ENCODE data around the gene GRIK4.

The GRIK4 gene

DNA sequence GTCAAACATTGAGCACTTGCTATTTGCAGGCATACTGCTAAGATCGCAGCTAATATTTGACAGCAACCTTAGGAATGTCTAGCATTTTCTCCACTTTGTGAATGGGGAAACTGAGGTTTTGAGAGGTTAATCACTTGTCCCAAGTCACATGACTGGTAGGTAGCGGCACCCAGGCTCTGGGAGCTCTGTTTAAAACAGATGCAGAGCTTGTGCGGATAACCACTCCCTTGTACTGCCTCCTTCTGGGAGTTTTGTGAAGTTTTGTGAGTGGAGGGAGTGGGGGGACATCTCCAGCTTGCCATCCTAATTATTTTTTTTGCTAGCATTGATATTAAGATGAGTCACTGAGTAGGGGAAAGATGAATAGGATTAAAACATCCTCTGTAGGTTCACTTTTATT, 134.7 kb downstream of the GRIK4 start:
- H3K9me3 ChIP-seq (ENCODE audit: low read length), result no peaks in the 10 kb centered on the region
- H3K27me3 ChIP-seq (ENCODE audit: insufficient read depth, low read length), result no peaks in the 10 kb centered on the region
- H2AFZ ChIP-seq (ENCODE audit: low read depth, low read length), result no peak overlapping the region
- peaks cover 31% of the 10 kb centered on the region for H3K4me1 ChIP-seq (ENCODE audit: insufficient read depth, low read length)
- H3K4me3 ChIP-seq (ENCODE audit: low read length), result no peak overlapping the region
- no peaks in the 10 kb centered on the region for H3K36me3 ChIP-seq (ENCODE audit: insufficient read depth, low read length)

- no peaks in the 10 kb centered on the region for H3K27me3 ChIP-seq (ENCODE audit: insufficient read depth, low read length)
- no peaks in the 10 kb centered on the region for H3K9me3 ChIP-seq (ENCODE audit: low read length)
These were observed 136.1 kb downstream of the GRIK4 start for GRCh38 chr11:120647681-120648080.

GRCh38 chr11:120648771-120649170, 137.2 kb downstream of the GRIK4 start:
- H3K4me3 ChIP-seq (ENCODE audit: low read length), result no peak overlapping the region
- H3K27me3 ChIP-seq (ENCODE audit: insufficient read depth, low read length), result no peaks in the 10 kb centered on the region
- no peaks in the 10 kb centered on the region for H3K36me3 ChIP-seq (ENCODE audit: insufficient read depth, low read length)

More at GRCh38 chr11:120647681-120648080, 136.1 kb downstream of the GRIK4 start:
- Histone ChIP-seq H3K36me3 (ENCODE audit: insufficient read depth, low read length) (no peaks in the 10 kb centered on the region), H3K4me1 (ENCODE audit: insufficient read depth, low read length) (peaks cover 17% of the 10 kb centered on the region), H2AFZ (ENCODE audit: low read depth, low read length) (no peak overlapping the region), H3K4me3 (ENCODE audit: low read length) (no peak overlapping the region)

GRCh38 chr11:120649316-120649715, 137.8 kb downstream of the GRIK4 start:
- Histone ChIP-seq H3K4me3 (ENCODE audit: low read length) (no peak overlapping the region), H3K9me3 (ENCODE audit: low read length) (no peaks in the 10 kb centered on the region), H3K4me1 (ENCODE audit: insufficient read depth, low read length) (peaks cover under 1% of the 10 kb centered on the region), H3K36me3 (ENCODE audit: insufficient read depth, low read length) (no peaks in the 10 kb centered on the region), H2AFZ (ENCODE audit: low read depth, low read length) (no peak overlapping the region), H3K27me3 (ENCODE audit: insufficient read depth, low read length) (no peaks in the 10 kb centered on the region)

More at GRCh38 chr11:120648771-120649170, 137.2 kb downstream of the GRIK4 start:
- no peaks in the 10 kb centered on the region for H3K9me3 ChIP-seq (ENCODE audit: low read length)
- H2AFZ ChIP-seq (ENCODE audit: low read depth, low read length), result no peak overlapping the region
- peaks cover 6% of the 10 kb centered on the region for H3K4me1 ChIP-seq (ENCODE audit: insufficient read depth, low read length)

GRCh38 chr11:120651396-120651795, 139.8 kb downstream of the GRIK4 start:
- H3K9me3 ChIP-seq (ENCODE audit: low read length), result no peaks in the 10 kb centered on the region
- H3K27me3 ChIP-seq (ENCODE audit: insufficient read depth, low read length), result no peaks in the 10 kb centered on the region
- no peaks in the 10 kb centered on the region for H3K4me1 ChIP-seq (ENCODE audit: insufficient read depth, low read length)
- H3K4me3 ChIP-seq (ENCODE audit: low read length), result no peak overlapping the region
- no peak overlapping the region for H2AFZ ChIP-seq (ENCODE audit: low read depth, low read length)
- no peaks in the 10 kb centered on the region for H3K36me3 ChIP-seq (ENCODE audit: insufficient read depth, low read length)

DNA sequence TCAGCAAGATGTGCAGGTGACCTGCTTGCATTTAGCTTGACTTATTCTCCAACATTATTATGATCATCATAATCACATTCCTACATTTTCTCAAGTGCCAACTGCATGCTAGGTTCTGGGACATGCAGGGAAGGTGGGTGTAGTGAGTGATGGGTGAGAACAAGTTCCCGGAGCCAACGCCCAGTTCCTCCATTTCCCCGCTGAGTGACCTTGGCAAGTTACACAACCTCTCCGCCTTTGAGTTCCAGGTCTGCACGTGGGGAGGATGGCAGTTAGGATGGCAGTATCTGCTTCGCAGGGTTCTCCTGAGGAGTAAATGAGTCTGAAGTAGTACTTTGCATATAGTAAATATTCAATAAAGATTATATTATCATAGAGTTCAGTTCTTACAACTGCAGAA, 140.3 kb downstream of the GRIK4 start:
- no peaks in the 10 kb centered on the region for H3K27me3 ChIP-seq (ENCODE audit: insufficient read depth, low read length)
- H3K4me3 ChIP-seq (ENCODE audit: low read length), result no peak overlapping the region
- H3K36me3 ChIP-seq (ENCODE audit: insufficient read depth, low read length), result no peaks in the 10 kb centered on the region
- no peaks in the 10 kb centered on the region for H3K4me1 ChIP-seq (ENCODE audit: insufficient read depth, low read length)
- H2AFZ ChIP-seq (ENCODE audit: low read depth, low read length), result no peak overlapping the region
- H3K9me3 ChIP-seq (ENCODE audit: low read length), result no peaks in the 10 kb centered on the region

GRCh38 chr11:120652705-120653335, 141.3 kb downstream of the GRIK4 start:
- Histone ChIP-seq H3K9me3 (ENCODE audit: low read length) (no peaks in the 10 kb centered on the region), H3K36me3 (ENCODE audit: insufficient read depth, low read length) (no peaks in the 10 kb centered on the region), H3K4me3 (ENCODE audit: low read length) (no peak overlapping the region), H3K27me3 (ENCODE audit: insufficient read depth, low read length) (no peaks in the 10 kb centered on the region), H2AFZ (ENCODE audit: low read depth, low read length) (no peak overlapping the region), H3K4me1 (ENCODE audit: insufficient read depth, low read length) (no peaks in the 10 kb centered on the region)

DNA sequence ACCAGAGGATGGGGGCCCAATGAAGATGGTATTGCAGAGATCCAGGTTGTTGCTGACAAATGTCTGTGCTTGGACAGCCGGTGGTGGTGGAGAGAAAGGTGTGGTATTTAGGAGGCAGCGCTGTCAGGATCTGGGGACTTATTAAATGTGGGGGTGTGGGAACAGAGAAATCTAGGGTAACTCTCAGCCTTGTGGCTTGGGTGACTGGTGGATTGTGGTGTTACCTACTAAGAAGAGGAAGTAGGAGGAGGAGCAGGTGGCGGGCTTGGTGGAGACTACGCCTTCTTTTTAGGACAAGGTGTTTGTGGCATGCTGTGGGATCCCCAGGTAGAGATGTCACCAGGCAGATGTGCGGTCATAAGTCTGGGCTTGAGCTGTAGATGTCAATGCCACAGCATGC, 144.0 kb downstream of the GRIK4 start:
- Histone ChIP-seq H3K27me3 (ENCODE audit: insufficient read depth, low read length) (no peaks in the 10 kb centered on the region), H3K4me1 (ENCODE audit: insufficient read depth, low read length) (no peaks in the 10 kb centered on the region), H2AFZ (ENCODE audit: low read depth, low read length) (no peak overlapping the region), H3K9me3 (ENCODE audit: low read length) (no peaks in the 10 kb centered on the region), H3K4me3 (ENCODE audit: low read length) (no peak overlapping the region), H3K36me3 (ENCODE audit: insufficient read depth, low read length) (no peaks in the 10 kb centered on the region)

DNA sequence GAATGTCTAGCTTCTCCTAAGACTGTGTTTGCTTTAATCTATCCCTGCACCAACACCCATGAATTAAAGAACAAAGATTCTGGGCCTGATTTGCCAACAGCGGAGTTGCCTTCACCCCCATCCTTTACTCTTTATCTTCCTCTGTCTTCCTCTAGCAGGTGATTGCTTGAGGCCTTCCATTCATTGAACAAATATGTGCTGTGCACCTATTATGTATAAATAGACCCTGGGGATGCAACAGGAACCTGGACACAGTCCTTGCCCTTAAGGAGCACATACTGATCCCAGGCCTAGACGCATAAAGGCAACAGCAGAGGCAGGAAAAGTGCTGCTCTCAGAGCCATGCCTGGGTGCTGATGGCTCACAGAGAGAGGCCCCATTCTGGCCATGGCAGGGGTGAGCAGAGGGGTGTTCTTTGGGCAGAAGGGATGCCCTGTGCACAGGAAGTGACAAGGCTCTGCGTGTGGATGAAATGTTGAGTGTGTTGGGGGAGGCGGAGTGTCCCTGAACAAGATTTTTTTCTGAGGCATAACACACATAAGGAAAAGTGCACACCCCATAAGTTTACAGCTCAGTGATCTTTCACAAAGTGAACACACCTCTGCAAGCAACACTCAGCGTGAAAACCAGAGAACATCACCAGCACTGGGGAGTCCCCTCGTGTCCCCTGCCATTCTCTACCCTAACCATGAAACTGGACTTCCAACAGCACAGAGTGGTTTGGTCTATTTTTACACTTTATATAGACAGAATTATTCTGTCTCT, 145.9 kb downstream of the GRIK4 start:
- H2AFZ ChIP-seq (ENCODE audit: low read depth, low read length), result no peak overlapping the region
- no peaks in the 10 kb centered on the region for H3K27me3 ChIP-seq (ENCODE audit: insufficient read depth, low read length)
- peaks cover 8% of the 10 kb centered on the region for H3K4me1 ChIP-seq (ENCODE audit: insufficient read depth, low read length)
- H3K4me3 ChIP-seq (ENCODE audit: low read length), result no peak overlapping the region
- H3K9me3 ChIP-seq (ENCODE audit: low read length), result no peaks in the 10 kb centered on the region
- no peaks in the 10 kb centered on the region for H3K36me3 ChIP-seq (ENCODE audit: insufficient read depth, low read length)

DNA sequence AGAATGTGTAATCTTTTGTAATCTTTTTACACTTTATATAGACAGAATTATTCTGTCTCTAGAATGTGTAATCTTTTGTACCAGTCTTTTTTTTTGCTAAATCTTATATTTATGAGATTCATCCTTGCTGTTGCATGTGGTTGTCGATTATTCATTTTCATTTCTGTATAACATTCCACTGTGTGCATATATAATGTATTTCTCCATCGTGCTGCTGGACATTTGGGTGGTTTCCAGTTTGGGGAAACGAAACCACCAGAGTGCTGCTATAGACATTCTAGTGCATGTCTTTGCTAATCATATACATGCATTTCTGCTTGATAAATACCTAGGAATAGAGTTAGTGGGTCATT, 146.5 kb downstream of the GRIK4 start:
- peaks cover 8% of the 10 kb centered on the region for H3K4me1 ChIP-seq (ENCODE audit: insufficient read depth, low read length)
- H3K27me3 ChIP-seq (ENCODE audit: insufficient read depth, low read length), result no peaks in the 10 kb centered on the region
- no peaks in the 10 kb centered on the region for H3K36me3 ChIP-seq (ENCODE audit: insufficient read depth, low read length)
- no peak overlapping the region for H2AFZ ChIP-seq (ENCODE audit: low read depth, low read length)
- no peak overlapping the region for H3K4me3 ChIP-seq (ENCODE audit: low read length)
- no peaks in the 10 kb centered on the region for H3K9me3 ChIP-seq (ENCODE audit: low read length)

DNA sequence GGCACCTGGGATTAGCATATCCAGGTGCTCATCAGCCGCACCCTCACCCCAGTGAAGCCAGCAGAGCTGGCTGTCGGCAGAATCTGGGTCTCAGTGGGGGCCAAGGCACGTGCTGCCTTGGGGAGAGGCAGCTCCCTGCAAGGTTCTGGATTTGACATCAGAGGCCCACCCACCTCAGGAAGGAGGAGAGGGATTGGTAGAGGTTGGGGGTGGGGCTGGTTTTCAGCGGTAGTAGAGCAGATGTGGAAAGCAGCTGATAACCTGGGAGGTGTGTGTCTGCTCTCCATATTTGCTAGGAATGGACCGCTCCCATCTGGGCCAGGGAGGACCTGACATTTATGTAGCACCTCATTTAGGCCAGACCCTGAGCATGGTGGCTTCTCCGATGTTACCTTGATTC, 147.5 kb downstream of the GRIK4 start:
- Histone ChIP-seq H3K4me1 (ENCODE audit: insufficient read depth, low read length) (peaks cover 8% of the 10 kb centered on the region), H2AFZ (ENCODE audit: low read depth, low read length) (no peak overlapping the region), H3K27me3 (ENCODE audit: insufficient read depth, low read length) (no peaks in the 10 kb centered on the region), H3K9me3 (ENCODE audit: low read length) (no peaks in the 10 kb centered on the region), H3K4me3 (ENCODE audit: low read length) (no peak overlapping the region), H3K36me3 (ENCODE audit: insufficient read depth, low read length) (no peaks in the 10 kb centered on the region)

DNA sequence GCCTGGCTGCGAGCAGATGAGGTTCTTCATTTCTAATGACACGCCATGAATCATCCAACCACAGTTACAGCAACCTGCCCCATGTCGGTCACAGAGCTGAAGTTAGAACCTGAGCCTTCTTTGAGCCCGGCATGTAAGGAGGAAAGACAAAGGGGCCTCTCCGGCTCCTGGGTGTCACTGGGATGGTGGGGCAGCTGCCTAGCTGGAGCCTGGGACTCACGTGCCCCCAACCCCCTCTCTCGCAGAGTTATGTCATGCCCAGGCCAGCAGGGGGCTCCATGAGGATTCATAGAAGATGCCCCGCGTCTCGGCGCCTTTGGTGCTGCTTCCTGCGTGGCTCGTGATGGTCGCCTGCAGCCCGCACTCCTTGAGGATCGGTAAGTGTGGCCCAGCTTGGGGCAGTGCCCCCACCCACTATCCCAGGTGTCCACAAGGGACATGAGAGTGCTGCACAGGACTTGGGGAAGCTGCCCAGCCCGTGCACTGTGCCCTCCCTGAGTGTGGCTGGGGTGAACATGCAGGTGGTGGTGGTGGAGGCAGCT, 148.5 kb downstream of the GRIK4 start:
- no peak overlapping the region for H3K4me3 ChIP-seq (ENCODE audit: low read length)
- no peak overlapping the region for H2AFZ ChIP-seq (ENCODE audit: low read depth, low read length)
- H3K4me1 ChIP-seq (ENCODE audit: insufficient read depth, low read length), result peaks cover 8% of the 10 kb centered on the region
- no peaks in the 10 kb centered on the region for H3K27me3 ChIP-seq (ENCODE audit: insufficient read depth, low read length)
- H3K36me3 ChIP-seq (ENCODE audit: insufficient read depth, low read length), result no peaks in the 10 kb centered on the region
- H3K9me3 ChIP-seq (ENCODE audit: low read length), result no peaks in the 10 kb centered on the region

- Histone ChIP-seq H3K9me3 (ENCODE audit: low read length) (no peaks in the 10 kb centered on the region), H3K27me3 (ENCODE audit: insufficient read depth, low read length) (no peaks in the 10 kb centered on the region)
These were observed 150.6 kb downstream of the GRIK4 start for GRCh38 chr11:120662071-120662676.

More at GRCh38 chr11:120662071-120662676, 150.6 kb downstream of the GRIK4 start:
- peaks cover 8% of the 10 kb centered on the region for H3K4me1 ChIP-seq (ENCODE audit: insufficient read depth, low read length)
- no peak overlapping the region for H2AFZ ChIP-seq (ENCODE audit: low read depth, low read length)
- no peak overlapping the region for H3K4me3 ChIP-seq (ENCODE audit: low read length)
- no peaks in the 10 kb centered on the region for H3K36me3 ChIP-seq (ENCODE audit: insufficient read depth, low read length)
